Raji (cell line): ENCODE data around the gene MTFR2.
A peak's percentile ranks its signal among the peaks of the same experiment; 100 is the strongest.

Source experiments
- POLR2A ChIP-seq: IDR thresholded peaks from 2 replicates; pipeline ENCODE4 v1.6.1; 2011; ENCODE audit warnings: low read depth, low read length, control low read depth; ENCODE audit not compliant: insufficient read depth

The MTFR2 gene

GRCh38 chr6:136249811-136250685 lies at the start of gene MTFR2:
TSS of gene MTFR2 (minus strand) at chr6:136250311. CDS start at chr6:136249099, 1,212 bp downstream.
- peak; percentile 93 for TF ChIP-seq POLR2A

GRCh38 chr6:136294621-136295020 lies 44.5 kb upstream of the MTFR2 start:
- TF ChIP-seq POLR2A: no peak

- peak; percentile 54 for TF ChIP-seq POLR2A
These were observed 40.4 kb upstream of the MTFR2 start for GRCh38 chr6:136290410-136291010.

- peak; percentile 95 for TF ChIP-seq POLR2A
These were observed 39.7 kb upstream of the MTFR2 start, which contains the start of gene BCLAF1 for GRCh38 chr6:136289579-136290409. TSS of gene BCLAF1 (minus strand) at chr6:136289846. CDS start at chr6:136279866, 9,980 bp downstream.

GRCh38 chr6:136289327-136289578 lies 39.1 kb upstream of the MTFR2 start:
- TF ChIP-seq POLR2A: no peak

GRCh38 chr6:136288566-136289326 lies 38.6 kb upstream of the MTFR2 start:
- no peak for TF ChIP-seq POLR2A

- TF ChIP-seq POLR2A: no peak
These were observed 34.8 kb upstream of the MTFR2 start for GRCh38 chr6:136284909-136285308.

- no peak for TF ChIP-seq POLR2A
These were observed 32.8 kb upstream of the MTFR2 start for GRCh38 chr6:136282906-136283305.

GRCh38 chr6:136280032-136280609 lies 30.0 kb upstream of the MTFR2 start:
- TF ChIP-seq POLR2A: no peak

- TF ChIP-seq POLR2A: no peak
These were observed 24.0 kb upstream of the MTFR2 start for GRCh38 chr6:136274062-136274461.

- no peak for TF ChIP-seq POLR2A
These were observed 15.0 kb upstream of the MTFR2 start for GRCh38 chr6:136265101-136265500.

GRCh38 chr6:136262940-136263339 lies 12.8 kb upstream of the MTFR2 start:
- no peak for TF ChIP-seq POLR2A

GRCh38 chr6:136254851-136255466 lies 4.8 kb upstream of the MTFR2 start:
- TF ChIP-seq POLR2A: no peak

- no peak for TF ChIP-seq POLR2A
These were observed 3.6 kb upstream of the MTFR2 start for GRCh38 chr6:136253734-136254133.
